Measurements from ENCODE around the gene ANXA2R.

The ANXA2R gene

DNA sequence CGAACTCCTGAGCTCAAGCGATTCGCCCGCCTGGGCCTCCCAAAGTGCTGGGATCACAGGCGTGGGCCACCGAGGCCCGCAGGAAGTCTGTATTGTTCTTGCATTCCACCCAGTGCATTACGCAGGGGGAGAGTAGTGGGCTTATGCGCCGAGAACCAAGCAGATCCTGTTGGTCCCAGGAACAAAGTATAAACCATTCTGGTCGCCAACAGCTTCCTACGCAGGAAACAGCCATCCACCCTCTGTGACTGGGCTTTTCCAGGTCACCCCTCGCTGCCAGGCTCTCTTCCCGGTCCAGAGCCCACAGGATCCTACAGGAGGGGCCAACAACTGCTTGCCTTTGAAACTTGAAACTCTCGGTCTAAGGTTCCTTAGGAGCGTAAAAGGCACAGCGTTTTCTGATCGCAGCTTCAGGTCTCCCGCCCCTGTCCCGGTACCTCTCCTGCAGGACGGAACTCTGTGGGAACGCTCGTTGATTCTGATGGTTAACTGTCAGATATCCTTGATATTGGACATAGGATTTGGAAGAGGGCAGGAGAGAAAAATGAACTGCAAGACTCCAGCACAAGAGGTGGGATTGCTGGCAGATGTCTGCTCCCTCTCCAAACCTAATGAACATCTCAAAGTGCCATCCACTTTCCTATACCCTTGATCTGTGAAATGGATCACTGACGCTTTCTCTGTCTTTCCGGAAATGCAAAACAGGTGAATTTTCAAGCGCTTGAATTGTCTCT, 4.2 kb upstream of the ANXA2R start:
- Histone ChIP-seq H3K27ac (peak overlapping the region; percentile 30), H3K27me3 (no peaks in the 10 kb centered on the region), H3K36me3 (no peaks in the 10 kb centered on the region), H3K4me3 (ENCODE audit: low read depth in 1 of 2, low read length in 1 of 2) (no peak overlapping the region), H3K9me3 (no peaks in the 10 kb centered on the region), H3K4me1 (ENCODE audit: control insufficient read depth in 1 of 2, insufficient read depth in 1 of 2, low read depth in 1 of 2, low read length in 1 of 2) (peaks cover 21 to 26% of the 10 kb centered on the region in 2 experiments)
- TF ChIP-seq, protein P1, sequence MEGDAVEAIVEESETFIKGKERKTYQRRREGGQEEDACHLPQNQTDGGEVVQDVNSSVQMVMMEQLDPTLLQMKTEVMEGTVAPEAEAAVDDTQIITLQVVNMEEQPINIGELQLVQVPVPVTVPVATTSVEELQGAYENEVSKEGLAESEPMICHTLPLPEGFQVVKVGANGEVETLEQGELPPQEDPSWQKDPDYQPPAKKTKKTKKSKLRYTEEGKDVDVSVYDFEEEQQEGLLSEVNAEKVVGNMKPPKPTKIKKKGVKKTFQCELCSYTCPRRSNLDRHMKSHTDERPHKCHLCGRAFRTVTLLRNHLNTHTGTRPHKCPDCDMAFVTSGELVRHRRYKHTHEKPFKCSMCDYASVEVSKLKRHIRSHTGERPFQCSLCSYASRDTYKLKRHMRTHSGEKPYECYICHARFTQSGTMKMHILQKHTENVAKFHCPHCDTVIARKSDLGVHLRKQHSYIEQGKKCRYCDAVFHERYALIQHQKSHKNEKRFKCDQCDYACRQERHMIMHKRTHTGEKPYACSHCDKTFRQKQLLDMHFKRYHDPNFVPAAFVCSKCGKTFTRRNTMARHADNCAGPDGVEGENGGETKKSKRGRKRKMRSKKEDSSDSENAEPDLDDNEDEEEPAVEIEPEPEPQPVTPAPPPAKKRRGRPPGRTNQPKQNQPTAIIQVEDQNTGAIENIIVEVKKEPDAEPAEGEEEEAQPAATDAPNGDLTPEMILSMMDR (IDR thresholded peaks at IDR 0.05), result no peak

DNA sequence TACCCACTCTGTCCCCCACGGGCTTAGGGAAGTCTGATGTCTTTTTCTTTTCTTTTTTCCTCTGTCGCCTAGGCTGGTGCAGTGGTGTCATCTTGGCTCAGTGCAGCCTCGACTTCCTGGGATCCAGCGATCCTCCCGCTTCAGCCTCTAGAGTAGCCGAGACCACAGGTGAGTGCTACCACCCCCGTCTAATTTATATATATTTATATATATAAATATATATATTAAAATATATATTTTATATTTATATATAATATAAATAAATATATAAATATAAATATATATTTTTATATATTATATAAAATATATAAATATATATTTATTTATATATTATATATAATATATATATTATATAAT, 3.3 kb upstream of the ANXA2R start:
- Histone ChIP-seq H3K36me3 (no peaks in the 10 kb centered on the region), H3K27ac (peak overlapping the region; percentile 96), H3K27me3 (no peaks in the 10 kb centered on the region), H3K4me1 (ENCODE audit: control insufficient read depth in 1 of 2, insufficient read depth in 1 of 2, low read depth in 1 of 2, low read length in 1 of 2) (peaks cover 27 to 31% of the 10 kb centered on the region in 2 experiments), H3K9me3 (no peaks in the 10 kb centered on the region), H3K4me3 (ENCODE audit: low read depth in 1 of 2, low read length in 1 of 2) (peak overlapping the region; percentile 79)
- TF ChIP-seq, protein P1 (IDR thresholded peaks at IDR 0.05), result no peak

DNA sequence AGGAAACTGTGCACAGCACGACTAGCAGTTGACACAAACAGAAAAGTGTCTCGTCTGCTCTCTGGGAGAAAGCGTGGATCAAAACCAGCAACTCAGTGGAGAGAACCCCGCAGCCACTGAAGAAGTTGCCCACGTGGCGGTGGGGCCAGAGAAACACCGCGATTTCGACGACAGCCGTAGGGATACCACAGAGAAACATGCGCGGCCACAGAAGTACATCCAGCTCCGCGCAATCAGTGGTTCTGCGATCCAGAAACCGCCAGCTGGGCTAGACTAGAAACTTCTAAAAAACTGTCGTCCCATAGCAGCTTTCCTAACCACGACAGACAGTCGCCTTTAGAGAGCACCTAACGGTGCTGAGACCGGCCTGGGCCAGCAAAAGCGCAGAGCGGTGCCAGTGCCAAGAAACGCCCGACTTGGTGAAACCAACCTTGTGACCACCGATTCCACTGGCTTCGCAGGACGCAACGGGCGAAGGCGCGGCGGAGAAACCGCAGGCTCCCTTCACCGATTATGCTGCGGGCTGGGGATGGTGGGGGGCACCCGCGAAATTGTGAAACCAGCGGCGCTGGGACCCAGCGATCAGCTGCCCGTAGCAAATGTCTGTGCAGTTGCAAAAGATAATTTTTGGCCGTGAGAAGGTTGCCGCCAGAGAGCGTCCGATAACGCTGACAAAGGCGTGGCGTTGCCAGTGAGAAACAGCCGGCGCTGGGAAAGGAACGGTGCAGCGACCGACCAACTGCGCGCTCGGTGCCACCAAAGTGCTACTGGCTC, 2.7 kb upstream of the ANXA2R start:
- Histone ChIP-seq H3K27me3 (no peaks in the 10 kb centered on the region), H3K27ac (peak overlapping the region; percentile 96), H3K4me1 (ENCODE audit: control insufficient read depth in 1 of 2, insufficient read depth in 1 of 2, low read depth in 1 of 2, low read length in 1 of 2) (peaks cover 32 to 37% of the 10 kb centered on the region in 2 experiments), H3K36me3 (no peaks in the 10 kb centered on the region), H3K4me3 (ENCODE audit: low read depth in 1 of 2, low read length in 1 of 2) (peak overlapping the region; percentile 79), H3K9me3 (no peaks in the 10 kb centered on the region)
- TF ChIP-seq, protein P1 (IDR thresholded peaks at IDR 0.05), result no peak

DNA sequence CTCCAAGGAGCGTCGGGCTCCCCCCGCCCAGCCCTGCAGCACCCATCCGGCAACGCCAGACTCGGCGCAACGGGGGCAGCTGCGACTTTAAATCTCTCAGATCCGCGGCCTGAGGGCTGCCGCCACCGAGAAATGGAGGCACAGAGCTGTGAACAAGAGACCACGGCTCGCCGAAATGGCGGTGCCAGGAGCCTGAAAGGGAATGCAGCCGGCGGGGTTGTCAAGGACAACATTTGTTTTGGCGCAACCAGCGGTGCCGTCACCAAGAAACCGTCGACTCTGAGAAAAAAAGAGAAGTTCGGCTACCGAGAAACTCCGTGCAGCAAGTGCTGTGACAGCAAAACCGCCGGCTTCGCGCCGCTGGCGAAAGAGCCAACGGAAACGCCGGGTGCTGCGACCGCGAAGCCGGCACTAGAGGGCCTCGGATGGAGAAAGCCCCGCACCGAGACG, 2.1 kb upstream of the ANXA2R start:
- H3K27me3 ChIP-seq, result no peaks in the 10 kb centered on the region
- TF ChIP-seq, protein P1 (IDR thresholded peaks at IDR 0.05), result no peak
- peaks cover 37 to 43% of the 10 kb centered on the region in 2 experiments for H3K4me1 ChIP-seq (ENCODE audit: control insufficient read depth in 1 of 2, insufficient read depth in 1 of 2, low read depth in 1 of 2, low read length in 1 of 2)
- no peaks in the 10 kb centered on the region for H3K36me3 ChIP-seq
- H3K9me3 ChIP-seq, result no peaks in the 10 kb centered on the region
- peak overlapping the region; percentile 96 for H3K27ac ChIP-seq
- peak overlapping the region; percentile 79 for H3K4me3 ChIP-seq (ENCODE audit: low read depth in 1 of 2, low read length in 1 of 2)

- H3K4me1 ChIP-seq (ENCODE audit: control insufficient read depth in 1 of 2, insufficient read depth in 1 of 2, low read depth in 1 of 2, low read length in 1 of 2), result peaks cover 37 to 44% of the 10 kb centered on the region in 2 experiments
- H3K36me3 ChIP-seq, result no peaks in the 10 kb centered on the region
- H3K27ac ChIP-seq, result peak overlapping the region; percentile 96
- no peaks in the 10 kb centered on the region for H3K9me3 ChIP-seq
- H3K4me3 ChIP-seq (ENCODE audit: low read depth in 1 of 2, low read length in 1 of 2), result peak overlapping the region; percentile 79
- TF ChIP-seq, protein P1 (IDR thresholded peaks at IDR 0.05), result no peak
- H3K27me3 ChIP-seq, result no peaks in the 10 kb centered on the region
Observed at GRCh38 chr5:43041669-43042175, 1.6 kb upstream of the ANXA2R start.

All from neutrophil (primary cell).